ENCODE data around the gene ST3GAL3.

The ST3GAL3 gene

GRCh38 chr1:43707190-43708001 is at the start of gene ST3GAL3:
ST3GAL3 (plus strand) TSS chr1:43707536; CDS start chr1:43736263, 28,727 bp downstream.
- peak; percentile 92 for DNase-seq
- in situ Hi-C loops (cut with HindIII; ENCODE audit: low pct_ligation_motif_present, low pct_unique_long_range_greater_than_20kb, low sequenced_read_pairs) = no loop called here

GRCh38 chr1:43659212-43660166 is 47.8 kb upstream of the ST3GAL3 start:
- in situ Hi-C loops (cut with HindIII; ENCODE audit: low pct_ligation_motif_present, low pct_unique_long_range_greater_than_20kb, low sequenced_read_pairs) = no loop called here
- DNase-seq = no peak

GRCh38 chr1:43660355-43660754 is 47.0 kb upstream of the ST3GAL3 start:
- in situ Hi-C loops (cut with HindIII; ENCODE audit: low pct_ligation_motif_present, low pct_unique_long_range_greater_than_20kb, low sequenced_read_pairs) = no loop called here
- no peak for DNase-seq

- no peak for DNase-seq
- in situ Hi-C loops (cut with HindIII; ENCODE audit: low pct_ligation_motif_present, low pct_unique_long_range_greater_than_20kb, low sequenced_read_pairs) = no loop called here
These were observed 43.0 kb upstream of the ST3GAL3 start for GRCh38 chr1:43664369-43664768.

- DNase-seq = no peak
- in situ Hi-C loops (cut with HindIII; ENCODE audit: low pct_ligation_motif_present, low pct_unique_long_range_greater_than_20kb, low sequenced_read_pairs) = no loop called here
These were observed 40.7 kb upstream of the ST3GAL3 start for GRCh38 chr1:43666608-43667007.

- in situ Hi-C loops (cut with HindIII; ENCODE audit: low pct_ligation_motif_present, low pct_unique_long_range_greater_than_20kb, low sequenced_read_pairs) = no loop called here
- DNase-seq = no peak
These were observed 38.4 kb upstream of the ST3GAL3 start for GRCh38 chr1:43668956-43669355.

GRCh38 chr1:43669878-43670277 is 37.5 kb upstream of the ST3GAL3 start:
- in situ Hi-C loops (cut with HindIII; ENCODE audit: low pct_ligation_motif_present, low pct_unique_long_range_greater_than_20kb, low sequenced_read_pairs) = no loop called here

GRCh38 chr1:43671193-43671592 is 36.1 kb upstream of the ST3GAL3 start:
- in situ Hi-C loops (cut with HindIII; ENCODE audit: low pct_ligation_motif_present, low pct_unique_long_range_greater_than_20kb, low sequenced_read_pairs) = no loop called here
- DNase-seq = no peak

More at GRCh38 chr1:43669878-43670277, 37.5 kb upstream of the ST3GAL3 start:
- DNase-seq = no peak

- peak; percentile 51 for DNase-seq
- in situ Hi-C loops (cut with HindIII; ENCODE audit: low pct_ligation_motif_present, low pct_unique_long_range_greater_than_20kb, low sequenced_read_pairs) = no loop called here
These were observed 35.6 kb upstream of the ST3GAL3 start for GRCh38 chr1:43671626-43672330.

- no peak for DNase-seq
These were observed 34.1 kb upstream of the ST3GAL3 start for GRCh38 chr1:43673261-43673660.

GRCh38 chr1:43678940-43679339 is 28.4 kb upstream of the ST3GAL3 start:
- in situ Hi-C loops (cut with HindIII; ENCODE audit: low pct_ligation_motif_present, low pct_unique_long_range_greater_than_20kb, low sequenced_read_pairs) = no loop called here
- DNase-seq = no peak

More at GRCh38 chr1:43673261-43673660, 34.1 kb upstream of the ST3GAL3 start:
- in situ Hi-C loops (cut with HindIII; ENCODE audit: low pct_ligation_motif_present, low pct_unique_long_range_greater_than_20kb, low sequenced_read_pairs) = no loop called here

- DNase-seq = no peak
- in situ Hi-C loops (cut with HindIII; ENCODE audit: low pct_ligation_motif_present, low pct_unique_long_range_greater_than_20kb, low sequenced_read_pairs) = no loop called here
These were observed 23.8 kb upstream of the ST3GAL3 start for GRCh38 chr1:43683560-43683959.

GRCh38 chr1:43686801-43687200 is 20.5 kb upstream of the ST3GAL3 start:
- in situ Hi-C loops (cut with HindIII; ENCODE audit: low pct_ligation_motif_present, low pct_unique_long_range_greater_than_20kb, low sequenced_read_pairs) = no loop called here
- no peak for DNase-seq

- no peak for DNase-seq
These were observed 19.8 kb upstream of the ST3GAL3 start for GRCh38 chr1:43687301-43688108.

GRCh38 chr1:43688109-43688387 is 19.3 kb upstream of the ST3GAL3 start:
- DNase-seq = no peak
- in situ Hi-C loops (cut with HindIII; ENCODE audit: low pct_ligation_motif_present, low pct_unique_long_range_greater_than_20kb, low sequenced_read_pairs) = no loop called here

More at GRCh38 chr1:43687301-43688108, 19.8 kb upstream of the ST3GAL3 start:
- in situ Hi-C loops (cut with HindIII; ENCODE audit: low pct_ligation_motif_present, low pct_unique_long_range_greater_than_20kb, low sequenced_read_pairs) = no loop called here

- DNase-seq = no peak
These were observed 18.7 kb upstream of the ST3GAL3 start for GRCh38 chr1:43688594-43689000.

GRCh38 chr1:43689289-43689688 is 18.0 kb upstream of the ST3GAL3 start:
- in situ Hi-C loops (cut with HindIII; ENCODE audit: low pct_ligation_motif_present, low pct_unique_long_range_greater_than_20kb, low sequenced_read_pairs) = no loop called here
- DNase-seq = no peak

More at GRCh38 chr1:43688594-43689000, 18.7 kb upstream of the ST3GAL3 start:
- in situ Hi-C loops (cut with HindIII; ENCODE audit: low pct_ligation_motif_present, low pct_unique_long_range_greater_than_20kb, low sequenced_read_pairs) = no loop called here
